Tibial nerve (tissue), 4 donors: ENCODE results near the gene KIF21B. TPM values are rescaled to one million over a fixed set of nuclear protein-coding genes. Genes with fewer than 3 reads are reported as not detected.

Source experiments
- DNase-seq, 2 donors: peaks; one replicate each; pipeline ENCODE4 v3.0.0-alpha.2; 2019; ENCODE audit warnings: low spot score in 2 of 2
- H3K27ac ChIP-seq, 4 donors: fragments of 200-600 bp; sonication (generic) in 3 of 4; one replicate each; pipeline ENCODE4 v1.5.1; 2017 to 2019; ENCODE audit warnings: mild to moderate bottlenecking in 1 of 4
- H3K27me3 ChIP-seq, 2 donors: fragments of 200-600 bp; sonication (generic) in 1 of 2; one replicate each; pipeline versions ENCODE4 v1.5.1 to v1.6.0; 2017 to 2019
- H3K36me3 ChIP-seq, 3 donors: fragments of 200-600 bp; sonication (generic); one replicate each; pipeline ENCODE4 v1.5.1; 2018 to 2019
- H3K4me1 ChIP-seq, 4 donors: fragments of 200-600 bp; sonication (generic) in 3 of 4; one replicate each; pipeline ENCODE4 v1.5.1; 2017 to 2019
- H3K4me3 ChIP-seq, 4 donors: fragments of 200-600 bp; sonication (generic) in 3 of 4; one replicate each; pipeline ENCODE4 v1.5.1; 2017 to 2019; ENCODE audit warnings: mild to moderate bottlenecking in 1 of 4, moderate library complexity in 1 of 4
- H3K9me3 ChIP-seq, 4 donors: fragments of 200-600 bp; sonication (generic) in 3 of 4; one replicate each; pipeline ENCODE4 v1.5.1; 2017 to 2019
- EP300 ChIP-seq, 2 donors: sonication (generic); formaldehyde crosslinking; IDR thresholded peaks; one replicate each; pipeline ENCODE4 v1.6.1; 2017; ENCODE audit warnings: antibody characterized with exemption in 2 of 2, mild to moderate bottlenecking in 1 of 2
- POLR2A ChIP-seq, 2 donors: fragments of 450-650 bp; IDR thresholded peaks; one replicate each; pipeline ENCODE4 v1.6.1; 2017; ENCODE audit warnings: antibody characterized with exemption in 2 of 2, mild to moderate bottlenecking in 2 of 2, moderate library complexity in 2 of 2
- WGBS, 2 donors: methylation state at CpG; one replicate each; pipeline ENCODE4 v1.1.5; 2018; 5-methylcytosine and 5-hydroxymethylcytosine counted together
- total RNA-seq, 4 donors: library from RNA; depleted of rRNA; stranded (reverse); fragments of >200 nt; gene quantifications; one replicate each; pipeline ENCODE4 v1.1.0, GENCODE V29; 2016
- TF ChIP-seq, protein P1 (sequence below), 5 experiments: fragments of 200-600 bp in 3 of 5; fragments of 450-650 bp in 2 of 5; sonication (generic) in 3 of 5; IDR thresholded peaks; one replicate each; pipeline ENCODE4 v1.5.1; 2016 to 2019; ENCODE audit warnings: antibody characterized with exemption in 5 of 5, mild to moderate bottlenecking in 3 of 5, moderate library complexity in 2 of 5

The KIF21B gene
- total RNA-seq, 4 donors from 2014 or later = 0.84 to 3.3 (median 2.6) TPM

GRCh38 chr1:201008666-201009360 is 14.7 kb downstream of the KIF21B start:
- no peak overlapping the region for H3K27ac ChIP-seq
- WGBS, 2 donors = 92 to 95% methylated on average over 22 of the region's 22 CpGs
- no peak for DNase-seq
- no peak for TF ChIP-seq EP300 (IDR thresholded peaks at IDR 0.05)
- TF ChIP-seq, protein P1, sequence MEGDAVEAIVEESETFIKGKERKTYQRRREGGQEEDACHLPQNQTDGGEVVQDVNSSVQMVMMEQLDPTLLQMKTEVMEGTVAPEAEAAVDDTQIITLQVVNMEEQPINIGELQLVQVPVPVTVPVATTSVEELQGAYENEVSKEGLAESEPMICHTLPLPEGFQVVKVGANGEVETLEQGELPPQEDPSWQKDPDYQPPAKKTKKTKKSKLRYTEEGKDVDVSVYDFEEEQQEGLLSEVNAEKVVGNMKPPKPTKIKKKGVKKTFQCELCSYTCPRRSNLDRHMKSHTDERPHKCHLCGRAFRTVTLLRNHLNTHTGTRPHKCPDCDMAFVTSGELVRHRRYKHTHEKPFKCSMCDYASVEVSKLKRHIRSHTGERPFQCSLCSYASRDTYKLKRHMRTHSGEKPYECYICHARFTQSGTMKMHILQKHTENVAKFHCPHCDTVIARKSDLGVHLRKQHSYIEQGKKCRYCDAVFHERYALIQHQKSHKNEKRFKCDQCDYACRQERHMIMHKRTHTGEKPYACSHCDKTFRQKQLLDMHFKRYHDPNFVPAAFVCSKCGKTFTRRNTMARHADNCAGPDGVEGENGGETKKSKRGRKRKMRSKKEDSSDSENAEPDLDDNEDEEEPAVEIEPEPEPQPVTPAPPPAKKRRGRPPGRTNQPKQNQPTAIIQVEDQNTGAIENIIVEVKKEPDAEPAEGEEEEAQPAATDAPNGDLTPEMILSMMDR (IDR thresholded peaks at IDR 0.05) = no peak
- no peak for TF ChIP-seq POLR2A (IDR thresholded peaks at IDR 0.05)
- peaks cover 0 to 8% (median 0%) of the 10 kb centered on the region in 4 donors for H3K4me1 ChIP-seq
- H3K27me3 ChIP-seq = no peaks in the 10 kb centered on the region
- H3K4me3 ChIP-seq = no peak overlapping the region
- peaks cover 0 to 12% (median 0%) of the 10 kb centered on the region in 3 donors for H3K36me3 ChIP-seq
- no peaks in the 10 kb centered on the region for H3K9me3 ChIP-seq

- H3K27ac ChIP-seq = no peak overlapping the region
- H3K27me3 ChIP-seq = no peaks in the 10 kb centered on the region
- H3K9me3 ChIP-seq = no peaks in the 10 kb centered on the region
- DNase-seq = no peak
- no peaks in the 10 kb centered on the region for H3K4me1 ChIP-seq
- H3K36me3 ChIP-seq = peaks cover 0 to 12% (median 0%) of the 10 kb centered on the region in 3 donors
- no peak overlapping the region for H3K4me3 ChIP-seq
- no peak for TF ChIP-seq POLR2A (IDR thresholded peaks at IDR 0.05)
- 94 to 97% methylated on average over 5 of the region's 5 CpGs for WGBS, 2 donors
These were observed 16.0 kb downstream of the KIF21B start for GRCh38 chr1:201007481-201007880.

GRCh38 chr1:201006450-201006849 is 17.1 kb downstream of the KIF21B start:
- DNase-seq = no peak
- Histone ChIP-seq H3K36me3 (peaks cover 0 to 12% (median 0%) of the 10 kb centered on the region in 3 donors), H3K4me1 (no peaks in the 10 kb centered on the region), H3K4me3 (no peak overlapping the region), H3K27ac (no peak overlapping the region), H3K9me3 (no peaks in the 10 kb centered on the region), H3K27me3 (no peaks in the 10 kb centered on the region)
- TF ChIP-seq, protein P1 (IDR thresholded peaks at IDR 0.05) = no peak
- no peak for TF ChIP-seq EP300 (IDR thresholded peaks at IDR 0.05)
- no peak for TF ChIP-seq POLR2A (IDR thresholded peaks at IDR 0.05)
- WGBS, 2 donors = 64 to 73% methylated on average over 2 of the region's 2 CpGs

- H3K27ac ChIP-seq = no peak overlapping the region
- 91 to 97% methylated on average over 14 of the region's 14 CpGs for WGBS, 2 donors
- H3K4me3 ChIP-seq = no peak overlapping the region
- peaks cover 0 to 21% (median 0%) of the 10 kb centered on the region in 3 donors for H3K36me3 ChIP-seq
- H3K27me3 ChIP-seq = no peaks in the 10 kb centered on the region
- TF ChIP-seq POLR2A (IDR thresholded peaks at IDR 0.05) (no peak), EP300 (IDR thresholded peaks at IDR 0.05) (no peak)
- TF ChIP-seq, protein P1 (IDR thresholded peaks at IDR 0.05) = no peak
- no peaks in the 10 kb centered on the region for H3K9me3 ChIP-seq
- no peaks in the 10 kb centered on the region for H3K4me1 ChIP-seq
- no peak for DNase-seq
These were observed 18.8 kb downstream of the KIF21B start for GRCh38 chr1:201004732-201005131.

GRCh38 chr1:201004154-201004553 is 19.4 kb downstream of the KIF21B start:
- no peak overlapping the region for H3K4me3 ChIP-seq
- H3K27ac ChIP-seq = no peak overlapping the region
- H3K27me3 ChIP-seq = no peaks in the 10 kb centered on the region
- no peak for TF ChIP-seq POLR2A (IDR thresholded peaks at IDR 0.05)
- no peak for TF ChIP-seq EP300 (IDR thresholded peaks at IDR 0.05)
- TF ChIP-seq, protein P1 (IDR thresholded peaks at IDR 0.05) = no peak
- WGBS, 2 donors = 93 to 99% methylated on average over 6 of the region's 6 CpGs
- H3K36me3 ChIP-seq = peaks cover 0 to 22% (median 0%) of the 10 kb centered on the region in 3 donors
- H3K4me1 ChIP-seq = no peaks in the 10 kb centered on the region
- no peak for DNase-seq
- no peaks in the 10 kb centered on the region for H3K9me3 ChIP-seq
